Nephron (organoid): ENCODE results near the gene ESYT2.

Experiments
- H3K27ac Mint-ChIP-seq, 3 experiments: 2 replicates each; pipeline ENCODE4 v1.8.0; 2020; ENCODE audit warnings: mixed read lengths in 3 of 3, mild to moderate bottlenecking in 2 of 3, moderate library complexity in 1 of 3
- H3K27me3 Mint-ChIP-seq: 2 replicates; pipeline ENCODE4 v1.8.0; 2021; ENCODE audit warnings: low read depth, mild to moderate bottlenecking, moderate library complexity, mixed read lengths
- H3K36me3 Mint-ChIP-seq: 2 replicates; pipeline ENCODE4 v1.8.0; 2020; ENCODE audit warnings: low read depth, mixed read lengths
- H3K4me1 Mint-ChIP-seq: 2 replicates; pipeline ENCODE4 v1.8.0; 2020; ENCODE audit warnings: mixed read lengths
- H3K4me3 Mint-ChIP-seq, 3 experiments: 2 replicates each; pipeline ENCODE4 v1.8.0; 2020; ENCODE audit warnings: mild to moderate bottlenecking in 3 of 3, mixed read lengths in 3 of 3, moderate library complexity in 2 of 3
- H3K9me3 Mint-ChIP-seq: 2 replicates; pipeline ENCODE4 v1.8.0; 2020; ENCODE audit warnings: mixed read lengths
- CTCF ChIP-seq, 3 experiments: fragments of 200-600 bp; sonication (generic); IDR thresholded peaks; one replicate each; pipeline ENCODE4 v1.5.0; 2021; ENCODE audit warnings: antibody characterized with exemption in 3 of 3; ENCODE audit not compliant: unreplicated experiment in 3 of 3

Gene ESYT2

DNA sequence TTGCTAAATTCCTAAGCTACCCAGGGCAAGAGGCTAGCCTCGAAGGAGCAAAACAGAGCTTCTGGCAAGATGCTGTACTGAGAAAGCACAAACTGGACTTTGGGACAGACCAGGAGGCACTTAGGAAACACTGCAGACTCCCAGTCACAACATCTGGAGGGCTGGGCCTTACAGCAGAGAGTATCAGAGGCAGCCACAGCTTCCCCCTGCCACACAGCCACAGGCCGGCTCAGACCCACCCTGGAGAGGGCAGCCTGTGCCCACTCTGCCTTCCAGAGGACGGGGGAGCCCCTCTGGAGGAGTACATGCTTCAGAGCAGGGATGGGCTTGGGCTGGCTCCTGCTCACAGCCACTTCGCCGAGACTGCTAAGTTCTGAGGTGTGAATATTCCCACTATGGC lies 17.4 kb downstream of the ESYT2 start:
- H3K4me3 Mint-ChIP-seq, result no peak overlapping the region
- no peaks in the 10 kb centered on the region for H3K9me3 Mint-ChIP-seq
- no peak for TF ChIP-seq CTCF (IDR thresholded peaks at IDR 0.05; ENCODE audit: unreplicated experiment in 3 of 3)
- H3K27me3 Mint-ChIP-seq, result no peaks in the 10 kb centered on the region
- H3K4me1 Mint-ChIP-seq, result peaks cover 39% of the 10 kb centered on the region
- H3K27ac Mint-ChIP-seq, result no peak overlapping the region
- peaks cover 24% of the 10 kb centered on the region for H3K36me3 Mint-ChIP-seq

DNA sequence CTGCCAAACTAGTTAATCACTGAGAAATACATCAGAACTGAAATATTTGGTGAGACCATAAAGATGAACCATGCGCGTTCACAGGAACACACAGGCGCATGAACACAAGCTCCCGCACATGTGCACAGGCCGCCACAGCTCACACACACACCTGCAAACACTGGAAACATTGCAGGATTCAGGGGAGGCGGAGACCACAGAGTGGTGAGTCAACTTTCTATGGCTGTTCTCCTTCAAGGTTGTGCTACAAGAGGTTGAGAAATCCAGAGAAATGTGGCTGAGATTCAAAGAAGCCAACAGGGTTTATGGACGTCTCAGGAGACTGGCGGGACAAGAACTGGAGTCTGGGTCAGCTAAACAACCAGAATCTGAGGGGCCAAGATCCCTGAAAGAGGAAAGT lies 17.8 kb downstream of the ESYT2 start:
- TF ChIP-seq CTCF (IDR thresholded peaks at IDR 0.05; ENCODE audit: unreplicated experiment in 3 of 3), result no peak
- Mint-ChIP-seq H3K4me1 (peaks cover 34% of the 10 kb centered on the region), H3K27ac (no peak overlapping the region), H3K9me3 (no peaks in the 10 kb centered on the region), H3K27me3 (no peaks in the 10 kb centered on the region), H3K4me3 (no peak overlapping the region), H3K36me3 (peaks cover 27% of the 10 kb centered on the region)

GRCh38 chr7:158810846-158811245 lies 18.5 kb downstream of the ESYT2 start:
- Mint-ChIP-seq H3K4me1 (peaks cover 28% of the 10 kb centered on the region), H3K4me3 (no peak overlapping the region), H3K36me3 (peaks cover 33% of the 10 kb centered on the region), H3K27me3 (no peaks in the 10 kb centered on the region), H3K27ac (peak overlapping the region in 2 of 3 experiments; percentile 39 to 43), H3K9me3 (no peaks in the 10 kb centered on the region)
- no peak for TF ChIP-seq CTCF (IDR thresholded peaks at IDR 0.05; ENCODE audit: unreplicated experiment in 3 of 3)

DNA sequence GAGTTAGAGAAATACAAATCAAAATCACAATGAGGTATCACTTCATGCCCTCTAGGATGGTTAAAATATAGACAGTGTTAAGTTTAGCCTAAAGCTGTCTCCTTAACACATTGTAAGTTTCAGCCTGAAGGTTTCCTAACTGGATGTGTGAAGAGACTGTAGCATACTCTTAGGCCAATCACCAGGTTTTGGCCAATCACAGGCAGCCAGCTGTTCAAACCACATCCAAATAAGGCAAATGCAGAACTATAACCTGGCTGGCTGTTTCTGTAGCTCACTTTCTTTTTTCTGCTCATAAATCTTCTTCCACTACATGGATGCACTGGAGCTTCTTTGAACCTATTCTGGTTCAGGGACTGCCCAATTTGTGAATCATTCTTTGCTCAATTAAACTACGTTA lies 19.7 kb downstream of the ESYT2 start:
- H3K27me3 Mint-ChIP-seq, result no peaks in the 10 kb centered on the region
- peaks cover 46% of the 10 kb centered on the region for H3K36me3 Mint-ChIP-seq
- no peak for TF ChIP-seq CTCF (IDR thresholded peaks at IDR 0.05; ENCODE audit: unreplicated experiment in 3 of 3)
- no peaks in the 10 kb centered on the region for H3K9me3 Mint-ChIP-seq
- peaks cover 16% of the 10 kb centered on the region for H3K4me1 Mint-ChIP-seq
- no peak overlapping the region for H3K4me3 Mint-ChIP-seq
- no peak overlapping the region for H3K27ac Mint-ChIP-seq

DNA sequence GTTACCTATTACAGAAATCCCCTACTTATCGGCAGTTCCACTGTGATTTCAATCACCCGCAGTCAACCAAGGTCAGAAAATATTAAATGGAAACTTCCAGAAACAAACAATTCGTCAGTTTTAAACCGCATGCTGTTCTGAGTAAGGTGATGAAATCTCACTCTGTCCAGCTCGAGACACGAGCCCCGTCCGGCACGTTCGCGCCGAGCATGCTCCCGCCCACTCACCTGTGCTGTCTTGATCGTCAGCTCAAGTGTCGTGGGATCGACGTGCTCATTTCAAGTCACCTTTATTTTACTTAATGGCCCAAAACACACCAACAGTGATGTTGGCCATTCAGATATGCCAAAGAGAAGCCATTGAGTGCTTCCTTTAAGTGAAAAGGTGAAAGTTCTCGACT lies 21.2 kb downstream of the ESYT2 start:
- H3K27ac Mint-ChIP-seq, result no peak overlapping the region
- no peak for TF ChIP-seq CTCF (IDR thresholded peaks at IDR 0.05; ENCODE audit: unreplicated experiment in 3 of 3)
- no peaks in the 10 kb centered on the region for H3K9me3 Mint-ChIP-seq
- H3K36me3 Mint-ChIP-seq, result peaks cover 50% of the 10 kb centered on the region
- H3K4me3 Mint-ChIP-seq, result no peak overlapping the region
- no peaks in the 10 kb centered on the region for H3K27me3 Mint-ChIP-seq
- H3K4me1 Mint-ChIP-seq, result peaks cover 11% of the 10 kb centered on the region

DNA sequence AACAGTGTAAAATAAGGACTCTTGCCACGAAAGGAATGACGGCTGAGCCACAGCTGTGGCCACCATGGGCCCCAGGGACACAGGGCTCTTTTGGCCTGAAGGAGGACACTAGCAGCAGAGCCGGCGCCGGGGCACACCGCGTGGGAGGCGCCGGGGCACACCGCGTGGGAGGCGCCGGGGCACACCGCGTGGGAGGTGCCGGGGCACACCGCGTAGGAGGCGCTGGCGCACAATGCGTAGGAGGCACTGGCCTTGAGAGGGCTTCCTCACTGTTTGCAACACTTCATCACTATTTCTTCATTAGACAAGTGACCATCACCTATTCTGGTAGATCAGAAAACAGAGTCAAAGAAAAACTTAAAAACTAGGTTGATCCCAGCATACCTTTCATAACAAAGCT lies 23.4 kb downstream of the ESYT2 start:
- no peaks in the 10 kb centered on the region for H3K9me3 Mint-ChIP-seq
- no peak overlapping the region for H3K27ac Mint-ChIP-seq
- peaks cover 50% of the 10 kb centered on the region for H3K36me3 Mint-ChIP-seq
- no peaks in the 10 kb centered on the region for H3K27me3 Mint-ChIP-seq
- H3K4me3 Mint-ChIP-seq, result no peak overlapping the region
- H3K4me1 Mint-ChIP-seq, result peaks cover 11% of the 10 kb centered on the region
- TF ChIP-seq CTCF (IDR thresholded peaks at IDR 0.05; ENCODE audit: unreplicated experiment in 3 of 3), result no peak
